GM21723 (cell line): ENCODE data around the gene UCKL1.
"Not testable (repeated sequence)": the region's sequence is repeated elsewhere in the genome, so short reads cannot be mapped to it uniquely, and the experiment has no call there.

ENCODE experiments used
- ATAC-seq: cut with Tn5 transposase; IDR thresholded peaks from one replicate; pipeline ENCODE4 v1.9.1; 2021; ENCODE audit warnings: mild to moderate bottlenecking, moderate library complexity; ENCODE audit not compliant: unreplicated experiment

The UCKL1 gene

GRCh38 chr20:63973160-63973479, 16.9 kb upstream of the UCKL1 start:
- no peak for ATAC-seq

DNA sequence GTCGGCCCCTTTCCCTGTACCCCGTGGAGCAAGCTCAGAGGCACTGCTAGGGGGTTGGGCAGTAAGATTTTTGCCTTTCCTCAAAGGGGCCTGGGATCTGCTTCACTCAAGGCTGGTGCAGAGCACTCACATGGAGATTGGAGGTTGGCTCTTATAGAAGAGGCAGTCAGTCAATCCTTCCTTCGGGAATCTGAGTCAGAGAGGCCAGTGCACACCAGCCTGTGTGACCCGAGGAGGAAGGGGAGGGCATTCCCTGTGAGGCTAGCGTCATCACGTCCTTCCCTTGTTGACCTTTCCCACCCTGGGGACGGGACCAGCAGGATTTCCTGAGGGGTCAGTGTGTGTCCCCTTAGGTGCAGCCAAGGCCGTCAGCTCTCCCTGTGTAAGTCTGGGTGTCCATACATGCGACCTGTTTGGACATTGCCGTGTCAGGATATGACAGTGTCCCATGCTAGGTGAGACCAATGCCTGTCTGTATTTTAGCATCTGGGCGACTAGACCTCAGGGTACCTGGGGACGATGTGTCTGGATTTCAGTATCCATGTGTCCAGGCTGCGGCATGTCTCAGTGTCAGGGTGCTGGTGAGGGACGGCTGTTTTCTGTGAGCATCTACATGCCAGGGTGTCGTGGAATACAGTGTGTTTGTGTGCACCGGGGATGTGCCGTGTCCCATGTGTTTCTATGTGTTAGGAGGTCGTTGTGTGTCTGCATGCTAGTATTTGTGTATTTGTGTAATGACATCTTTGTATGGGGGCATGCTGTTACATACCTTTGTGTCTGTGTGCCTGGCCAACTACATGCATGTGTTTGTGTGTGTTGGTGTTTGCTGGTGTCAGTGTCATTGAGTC, 16.3 kb upstream of the UCKL1 start:
- no peak for ATAC-seq

DNA sequence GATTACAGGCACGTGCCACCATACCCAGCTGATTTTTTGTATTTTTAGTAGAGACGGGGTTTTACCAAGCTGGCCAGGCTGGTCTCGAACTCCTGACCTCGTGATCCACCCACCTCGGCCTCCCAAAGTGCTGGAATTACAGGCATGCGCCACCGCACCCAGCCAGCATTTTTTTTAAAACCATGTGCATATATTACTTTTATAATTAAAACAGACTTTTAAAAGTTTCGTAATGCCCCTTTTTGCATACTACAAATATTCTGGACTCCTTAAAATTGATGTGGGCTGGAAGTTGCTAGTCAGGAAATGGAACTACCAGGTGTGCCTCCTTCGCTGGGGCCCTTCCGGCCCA, 15.7 kb upstream of the UCKL1 start:
- ATAC-seq, result not testable (repeated sequence)

DNA sequence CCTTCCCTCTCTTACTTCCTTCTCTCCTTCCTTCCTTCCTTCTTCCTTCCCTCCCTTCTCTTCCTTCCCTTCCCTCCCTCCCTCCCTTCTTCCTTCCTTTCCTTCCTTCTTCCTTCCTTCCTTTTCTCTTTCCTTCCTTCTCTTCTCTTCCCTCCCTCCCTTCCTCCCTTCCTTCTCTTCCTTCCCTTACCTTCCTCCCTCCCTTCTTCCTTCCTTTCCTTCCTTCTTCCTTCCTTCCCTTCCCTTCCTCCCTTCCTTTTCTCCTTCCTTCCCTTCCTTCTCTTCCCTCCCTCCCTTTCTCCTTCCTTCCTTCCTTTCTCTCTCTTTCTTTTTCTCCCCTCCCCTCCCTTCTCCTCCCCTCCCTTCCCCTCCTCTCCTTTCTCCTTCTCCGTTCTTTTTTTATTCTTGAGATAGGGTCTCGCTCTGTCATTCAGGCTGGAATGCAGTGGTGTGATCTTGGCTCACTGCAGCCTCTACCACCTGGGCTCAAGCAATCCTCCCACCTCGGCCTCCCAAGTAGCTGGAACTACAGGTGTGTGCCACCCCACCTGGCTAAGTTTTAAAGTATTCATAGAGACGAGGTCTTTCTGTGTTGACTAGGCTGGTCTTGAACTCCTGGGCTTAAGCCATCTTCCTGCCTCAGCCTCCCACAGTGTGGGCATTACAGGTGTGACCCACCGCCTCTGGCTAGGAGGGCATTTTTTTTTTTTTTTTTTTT, 14.7 kb upstream of the UCKL1 start:
- no peak for ATAC-seq

GRCh38 chr20:63969838-63970713, 13.9 kb upstream of the UCKL1 start, which contains the start of gene ZNF512B:
TSS of gene ZNF512B (minus strand) at chr20:63969930. CDS start at chr20:63967950, 1,980 bp downstream.
- no peak for ATAC-seq

- no peak for ATAC-seq
These were observed 12.9 kb upstream of the UCKL1 start for GRCh38 chr20:63968928-63969760.

- ATAC-seq, result no peak
These were observed 12.1 kb upstream of the UCKL1 start for GRCh38 chr20:63968136-63968927.

GRCh38 chr20:63967330-63968135, 11.3 kb upstream of the UCKL1 start:
- no peak for ATAC-seq

DNA sequence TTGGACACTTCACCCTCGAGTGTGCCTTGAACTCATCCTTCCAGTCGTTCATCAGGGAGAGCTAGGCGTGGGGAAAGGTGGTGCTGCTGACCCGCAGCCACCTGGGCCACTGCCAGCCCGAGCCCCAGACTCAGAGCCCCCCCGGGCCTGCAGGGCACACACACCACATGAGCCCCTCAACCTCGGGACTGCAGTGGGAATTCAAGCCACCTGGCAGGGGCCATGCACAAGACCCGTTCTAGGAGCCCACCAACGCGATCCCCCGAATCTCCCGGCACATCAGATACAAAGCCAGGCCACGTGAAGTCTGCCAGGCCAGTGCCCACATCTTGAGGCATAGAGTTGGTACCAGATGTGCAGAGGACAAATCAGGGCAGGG, 10.7 kb upstream of the UCKL1 start:
- ATAC-seq, result no peak

- ATAC-seq, result no peak
These were observed 10.1 kb upstream of the UCKL1 start for GRCh38 chr20:63966172-63966943.

- ATAC-seq, result no peak
These were observed 8.2 kb upstream of the UCKL1 start for GRCh38 chr20:63964412-63964811.

GRCh38 chr20:63963784-63964301, 7.6 kb upstream of the UCKL1 start:
- no peak for ATAC-seq

DNA sequence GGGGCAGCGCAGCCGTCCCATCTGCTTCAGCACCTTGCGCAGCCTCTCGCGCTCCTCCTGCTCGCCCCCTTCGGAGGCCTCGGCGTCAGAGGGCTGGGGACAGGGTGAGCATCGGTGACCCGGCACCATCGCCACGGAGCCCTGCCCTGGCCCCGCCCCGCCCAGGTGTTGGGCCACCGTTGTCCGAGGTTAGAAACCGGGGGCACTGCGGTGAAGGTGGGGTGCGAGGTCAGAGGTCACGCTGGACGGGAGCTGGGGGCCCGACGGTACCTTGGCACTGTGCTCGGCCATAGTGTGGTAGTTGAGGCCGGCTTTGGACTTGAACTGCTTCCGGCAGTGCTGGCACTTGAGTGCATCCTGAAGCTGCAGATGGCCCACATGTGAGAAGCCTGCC, 7.1 kb upstream of the UCKL1 start:
- no peak for ATAC-seq

- no peak for ATAC-seq
These were observed 6.5 kb upstream of the UCKL1 start for GRCh38 chr20:63962426-63963347.

DNA sequence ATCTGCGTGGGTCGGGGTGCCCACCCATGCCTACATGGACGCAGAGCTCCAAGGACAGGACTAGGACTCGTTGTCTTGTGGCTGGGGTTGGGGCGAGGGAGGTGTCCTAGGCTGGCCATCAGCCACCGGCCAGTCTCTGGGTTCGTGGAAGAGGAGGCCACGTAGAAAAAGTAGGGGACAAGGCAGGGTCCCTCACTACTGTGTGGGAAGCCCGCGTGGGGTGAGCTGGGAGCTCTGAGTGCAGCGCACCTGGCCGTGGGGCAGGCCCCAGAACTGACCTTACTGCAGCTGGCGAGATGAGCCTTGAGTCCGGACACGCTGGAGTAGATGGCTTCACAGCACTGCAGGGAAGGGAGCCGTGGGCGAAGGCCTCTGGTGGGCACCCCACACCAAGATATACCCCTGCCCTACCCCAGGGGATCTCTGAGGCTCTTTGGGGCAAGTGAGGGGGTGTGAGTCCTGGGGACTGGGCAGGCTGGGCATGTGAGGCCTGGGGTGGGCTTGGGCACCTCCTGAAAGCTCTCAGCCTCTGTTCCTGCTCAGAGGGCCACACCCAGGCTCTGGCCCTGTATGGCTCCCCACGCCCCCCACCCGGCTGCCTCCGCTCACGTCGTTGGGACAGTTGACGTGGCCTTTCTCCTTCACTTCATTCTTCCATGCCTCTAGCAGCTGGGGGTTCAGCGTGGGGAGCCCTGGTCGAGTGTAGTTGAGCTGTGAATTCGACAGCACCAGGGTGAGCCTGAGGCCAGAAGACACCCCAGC, 5.6 kb upstream of the UCKL1 start:
- ATAC-seq, result no peak
